Loucy (cell line): ENCODE measurements around the gene WDR37.

ENCODE experiments used
- H2AFZ ChIP-seq: fragments of 200-600 bp; sonication (generic); 2 replicates; pipeline ENCODE4 v1.6.0; 2016; ENCODE audit warnings: antibody characterized with exemption, mild to moderate bottlenecking, low read length, moderate library complexity
- H3F3A ChIP-seq: fragments of 200-600 bp; 2 replicates; pipeline ENCODE4 v1.6.0; 2016; ENCODE audit warnings: antibody characterized with exemption, low read depth, mild to moderate bottlenecking
- H3K27me3 ChIP-seq: fragments of 200-600 bp; sonication (generic); 2 replicates; pipeline ENCODE4 v1.6.1; 2014; ENCODE audit warnings: low read length, mild to moderate bottlenecking; ENCODE audit not compliant: insufficient read depth, poor library complexity, severe bottlenecking
- H3K36me3 ChIP-seq: fragments of 200-600 bp; sonication (generic); 2 replicates; pipeline ENCODE4 v1.6.1; 2016; ENCODE audit warnings: low read length; ENCODE audit not compliant: insufficient read depth
- H3K4me1 ChIP-seq: fragments of 200-600 bp; sonication (generic); 2 replicates; pipeline ENCODE4 v1.5.1; 2014; ENCODE audit warnings: low read length, mild to moderate bottlenecking; ENCODE audit not compliant: insufficient read depth, poor library complexity, severe bottlenecking
- H3K4me2 ChIP-seq: fragments of 200-600 bp; sonication (generic); 2 replicates; pipeline ENCODE4 v1.6.0; 2014; ENCODE audit warnings: antibody characterized with exemption, low read length, low read depth, mild to moderate bottlenecking; ENCODE audit not compliant: poor library complexity, severe bottlenecking
- H3K4me3 ChIP-seq: fragments of 200-600 bp; sonication (generic); 2 replicates; pipeline ENCODE4 v1.5.1; 2014; ENCODE audit warnings: low read length, mild to moderate bottlenecking, mixed read lengths; ENCODE audit not compliant: poor library complexity, severe bottlenecking
- H3K79me2 ChIP-seq: fragments of 200-600 bp; sonication (generic); 2 replicates; pipeline ENCODE4 v1.6.1; 2014; ENCODE audit warnings: low read length; ENCODE audit not compliant: insufficient read depth
- H3K9ac ChIP-seq: fragments of 200-600 bp; sonication (generic); 2 replicates; pipeline ENCODE4 v1.6.0; 2014; ENCODE audit warnings: mild to moderate bottlenecking, low read depth, low read length, moderate library complexity; ENCODE audit not compliant: poor library complexity, severe bottlenecking
- H3K9me2 ChIP-seq: fragments of 200-600 bp; sonication (generic); replicated peaks from 2 replicates; pipeline ENCODE4 v1.6.1; 2016; ENCODE audit warnings: low read depth, low read length, mixed read lengths
- H3K9me3 ChIP-seq: fragments of 200-600 bp; sonication (generic); 2 replicates; pipeline ENCODE4 v1.6.1; 2014; ENCODE audit warnings: mild to moderate bottlenecking, antibody characterized with exemption, low read length, low read depth; ENCODE audit not compliant: insufficient read depth
- H4K20me1 ChIP-seq: fragments of 200-600 bp; sonication (generic); 2 replicates; pipeline ENCODE4 v1.6.0; 2014; ENCODE audit warnings: antibody characterized with exemption, low read length, mild to moderate bottlenecking; ENCODE audit not compliant: insufficient read depth, poor library complexity, severe bottlenecking
- EZH2phosphoT487 ChIP-seq: fragments of 200-600 bp; IDR thresholded peaks from 2 replicates; pipeline ENCODE4 v1.6.1; 2018; ENCODE audit warnings: antibody characterized with exemption, mild to moderate bottlenecking, moderate library complexity, borderline replicate concordance
- TF ChIP-seq, protein P1 (sequence below): fragments of 200-600 bp; sonication (generic); conservative IDR thresholded peaks from 2 replicates; pipeline ENCODE4 v1.5.1; 2014; ENCODE audit warnings: mild to moderate bottlenecking, antibody characterized with exemption, low read length

The WDR37 gene

DNA sequence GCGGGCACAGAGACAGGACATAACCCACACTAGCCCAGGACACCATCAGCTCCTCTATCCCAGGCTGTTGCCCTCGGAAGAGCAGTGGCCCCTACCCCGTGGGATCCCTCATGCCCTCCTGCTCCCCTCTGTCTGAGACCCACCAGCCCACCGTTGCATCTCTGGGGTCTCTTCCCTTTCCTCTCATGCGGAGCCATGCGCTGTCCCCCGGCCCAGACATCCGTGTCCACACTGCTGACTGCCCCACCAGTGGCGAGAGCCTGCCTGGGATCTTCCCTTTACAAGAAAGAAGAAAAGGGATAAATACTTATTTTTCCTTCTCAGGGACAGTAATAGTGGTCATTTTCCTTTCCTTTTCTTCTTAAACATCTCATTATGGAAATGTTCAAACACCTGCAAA is 115.4 kb downstream of the WDR37 start:
- H3K4me2 ChIP-seq: no peak overlapping the region
- no peaks in the 10 kb centered on the region for H3K27me3 ChIP-seq

GRCh38 chr10:1172256-1172984 is 116.2 kb downstream of the WDR37 start:
- H3K9me3 ChIP-seq: no peaks in the 10 kb centered on the region
- TF ChIP-seq EZH2phosphoT487: no peak
- TF ChIP-seq, protein P1, sequence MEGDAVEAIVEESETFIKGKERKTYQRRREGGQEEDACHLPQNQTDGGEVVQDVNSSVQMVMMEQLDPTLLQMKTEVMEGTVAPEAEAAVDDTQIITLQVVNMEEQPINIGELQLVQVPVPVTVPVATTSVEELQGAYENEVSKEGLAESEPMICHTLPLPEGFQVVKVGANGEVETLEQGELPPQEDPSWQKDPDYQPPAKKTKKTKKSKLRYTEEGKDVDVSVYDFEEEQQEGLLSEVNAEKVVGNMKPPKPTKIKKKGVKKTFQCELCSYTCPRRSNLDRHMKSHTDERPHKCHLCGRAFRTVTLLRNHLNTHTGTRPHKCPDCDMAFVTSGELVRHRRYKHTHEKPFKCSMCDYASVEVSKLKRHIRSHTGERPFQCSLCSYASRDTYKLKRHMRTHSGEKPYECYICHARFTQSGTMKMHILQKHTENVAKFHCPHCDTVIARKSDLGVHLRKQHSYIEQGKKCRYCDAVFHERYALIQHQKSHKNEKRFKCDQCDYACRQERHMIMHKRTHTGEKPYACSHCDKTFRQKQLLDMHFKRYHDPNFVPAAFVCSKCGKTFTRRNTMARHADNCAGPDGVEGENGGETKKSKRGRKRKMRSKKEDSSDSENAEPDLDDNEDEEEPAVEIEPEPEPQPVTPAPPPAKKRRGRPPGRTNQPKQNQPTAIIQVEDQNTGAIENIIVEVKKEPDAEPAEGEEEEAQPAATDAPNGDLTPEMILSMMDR: no peak
- no peak overlapping the region for H3K4me2 ChIP-seq
- H3K27me3 ChIP-seq: no peaks in the 10 kb centered on the region
- H3K9ac ChIP-seq: no peak overlapping the region
- H3K36me3 ChIP-seq: no peaks in the 10 kb centered on the region
- H3K79me2 ChIP-seq: no peaks in the 10 kb centered on the region
- no peak overlapping the region for H3K4me3 ChIP-seq
- no peaks in the 10 kb centered on the region for H3F3A ChIP-seq
- H4K20me1 ChIP-seq: no peaks in the 10 kb centered on the region
- H2AFZ ChIP-seq: no peak overlapping the region
- H3K4me1 ChIP-seq: no peaks in the 10 kb centered on the region
- no peaks in the 10 kb centered on the region for H3K9me2 ChIP-seq

More for the DNA sequence above, 115.4 kb downstream of the WDR37 start:
- H4K20me1 ChIP-seq: no peaks in the 10 kb centered on the region
- H3K4me3 ChIP-seq: no peak overlapping the region
- H3F3A ChIP-seq: no peaks in the 10 kb centered on the region
- no peaks in the 10 kb centered on the region for H3K9me3 ChIP-seq
- no peak overlapping the region for H3K9ac ChIP-seq
- H3K9me2 ChIP-seq: no peaks in the 10 kb centered on the region
- no peaks in the 10 kb centered on the region for H3K79me2 ChIP-seq
- no peaks in the 10 kb centered on the region for H3K4me1 ChIP-seq
- TF ChIP-seq EZH2phosphoT487: no peak
- TF ChIP-seq, protein P1: no peak
- H3K36me3 ChIP-seq: no peaks in the 10 kb centered on the region
- H2AFZ ChIP-seq: no peak overlapping the region

GRCh38 chr10:1173091-1173490 is 116.9 kb downstream of the WDR37 start:
- Histone ChIP-seq H3K36me3 (no peaks in the 10 kb centered on the region), H3K27me3 (no peaks in the 10 kb centered on the region), H3K4me2 (no peak overlapping the region), H3K9me3 (no peaks in the 10 kb centered on the region), H4K20me1 (no peaks in the 10 kb centered on the region), H3K79me2 (no peaks in the 10 kb centered on the region), H3K4me1 (no peaks in the 10 kb centered on the region), H2AFZ (no peak overlapping the region), H3K9ac (no peak overlapping the region), H3F3A (no peaks in the 10 kb centered on the region), H3K4me3 (no peak overlapping the region), H3K9me2 (no peaks in the 10 kb centered on the region)
- TF ChIP-seq, protein P1: no peak
- no peak for TF ChIP-seq EZH2phosphoT487
